GM19455 (cell line): ENCODE measurements around the gene TNPO2.

ENCODE experiments used
- ATAC-seq: cut with Tn5 transposase; IDR thresholded peaks from one replicate; pipeline ENCODE4 v1.9.1; 2021; ENCODE audit not compliant: unreplicated experiment

The TNPO2 gene

GRCh38 chr19:12723641-12724426, at the start of gene TNPO2:
Gene TNPO2 (minus strand): TSS chr19:12723932. CDS start chr19:12720977, 2,955 bp downstream.
- ATAC-seq, result no peak

GRCh38 chr19:12772323-12772722, 48.6 kb upstream of the TNPO2 start:
- ATAC-seq, result no peak

- no peak for ATAC-seq
Measured at GRCh38 chr19:12770922-12771321, 47.2 kb upstream of the TNPO2 start.

- no peak for ATAC-seq
Measured at GRCh38 chr19:12769689-12770088, 46.0 kb upstream of the TNPO2 start.

- ATAC-seq, result no peak
Measured at GRCh38 chr19:12767666-12768065, 43.9 kb upstream of the TNPO2 start.

GRCh38 chr19:12767150-12767549, 43.4 kb upstream of the TNPO2 start:
- no peak for ATAC-seq

- ATAC-seq, result no peak
Measured at GRCh38 chr19:12766051-12766521, 42.4 kb upstream of the TNPO2 start.

- ATAC-seq, result no peak
Measured at GRCh38 chr19:12764698-12765097, 41.0 kb upstream of the TNPO2 start.

- ATAC-seq, result no peak
Measured at GRCh38 chr19:12763100-12763499, 39.4 kb upstream of the TNPO2 start.

- ATAC-seq, result no peak
Measured at GRCh38 chr19:12759686-12760085, 36.0 kb upstream of the TNPO2 start.

- no peak for ATAC-seq
Measured at GRCh38 chr19:12757544-12758274, 34.0 kb upstream of the TNPO2 start.

GRCh38 chr19:12756150-12756883, 32.6 kb upstream of the TNPO2 start:
- ATAC-seq, result no peak

GRCh38 chr19:12754465-12755196, 30.9 kb upstream of the TNPO2 start:
- no peak for ATAC-seq

GRCh38 chr19:12752056-12752781, 28.5 kb upstream of the TNPO2 start:
- ATAC-seq, result no peak

GRCh38 chr19:12751635-12752034, 27.9 kb upstream of the TNPO2 start, which contains the start of gene BEST2:
Gene BEST2 (plus strand): TSS chr19:12751791. CDS start chr19:12752593, 802 bp downstream.
- ATAC-seq, result no peak

- ATAC-seq, result no peak
Measured at GRCh38 chr19:12750851-12751250, 27.1 kb upstream of the TNPO2 start.

- no peak for ATAC-seq
Measured at GRCh38 chr19:12749938-12750521, 26.3 kb upstream of the TNPO2 start.

GRCh38 chr19:12748489-12748888, 24.8 kb upstream of the TNPO2 start:
- no peak for ATAC-seq

GRCh38 chr19:12745166-12745897, 21.6 kb upstream of the TNPO2 start:
- ATAC-seq, result no peak
